ENCODE results near the gene RPS8.
"Not testable (repeated sequence)": the region's sequence is repeated elsewhere in the genome, so short reads cannot be mapped to it uniquely, and the experiment has no call there.

The RPS8 gene

GRCh38 chr1:44803312-44804095 lies 28.2 kb downstream of the RPS8 start:
- DNase-seq, result no peak

GRCh38 chr1:44805311-44806024 lies 30.1 kb downstream of the RPS8 start:
- DNase-seq, result no peak

GRCh38 chr1:44806025-44806703 lies 30.8 kb downstream of the RPS8 start:
- no peak for DNase-seq

- DNase-seq, result no peak
Observed at GRCh38 chr1:44806704-44807363, 31.5 kb downstream of the RPS8 start, which contains the start of gene DYNLT4. Gene DYNLT4 (minus strand): TSS chr1:44807351. CDS start chr1:44806668, 683 bp downstream.

GRCh38 chr1:44807364-44808062 lies 32.2 kb downstream of the RPS8 start:
- DNase-seq, result peak; percentile 65

- no peak for DNase-seq
Observed at GRCh38 chr1:44808063-44808937, 33.0 kb downstream of the RPS8 start, which contains the start of gene BTBD19. Gene BTBD19 (plus strand): TSS chr1:44808523. CDS start chr1:44808821, 298 bp downstream.

GRCh38 chr1:44808938-44809917 lies 33.9 kb downstream of the RPS8 start:
- DNase-seq, result peak; percentile 78

- DNase-seq, result no peak
Observed at GRCh38 chr1:44810101-44810761, 34.9 kb downstream of the RPS8 start.

GRCh38 chr1:44810762-44811105 lies 35.4 kb downstream of the RPS8 start:
- not testable (repeated sequence) for DNase-seq

- DNase-seq, result no peak
Observed at GRCh38 chr1:44811234-44811633, 35.9 kb downstream of the RPS8 start.

GRCh38 chr1:44812822-44813543 lies 37.6 kb downstream of the RPS8 start:
- DNase-seq, result no peak

- not testable (repeated sequence) for DNase-seq
Observed at GRCh38 chr1:44815926-44816325, 40.6 kb downstream of the RPS8 start.

GRCh38 chr1:44817307-44817706 lies 42.0 kb downstream of the RPS8 start:
- no peak for DNase-seq

GRCh38 chr1:44817771-44818495 lies 42.6 kb downstream of the RPS8 start:
- no peak for DNase-seq

- peak; percentile 67 for DNase-seq
Observed at GRCh38 chr1:44819196-44819607, 43.9 kb downstream of the RPS8 start.

GRCh38 chr1:44819608-44820327 lies 44.4 kb downstream of the RPS8 start:
- peak; percentile 71 for DNase-seq
